Panc1 (cell line): ENCODE measurements around the gene ZC3H7B.

Experiments used
- CTCF ChIP-seq: fragments of 450-650 bp; IDR thresholded peaks from 2 replicates; pipeline ENCODE4 v1.5.1; 2017; ENCODE audit warnings: mild to moderate bottlenecking
- SIN3A ChIP-seq: IDR thresholded peaks from 2 replicates; pipeline ENCODE4 v1.6.1; 2012; ENCODE audit warnings: low read depth, mild to moderate bottlenecking, low read length, moderate library complexity, borderline replicate concordance; ENCODE audit not compliant: insufficient read depth

GRCh38 chr22:41320416-41321240 lies 19.3 kb downstream of the ZC3H7B start:
- TF ChIP-seq CTCF (no peak), SIN3A (no peak)
